Fibroblast of villous mesenchyme (primary cell): ENCODE measurements around the gene SEL1L. TPM values are rescaled to one million over a fixed set of nuclear protein-coding genes. Genes with fewer than 3 reads are reported as not detected.
A peak's percentile ranks its signal among the peaks of the same experiment; 100 is the strongest.
"Not testable (repeated sequence)": the region's sequence is repeated elsewhere in the genome, so short reads cannot be mapped to it uniquely, and the experiment has no call there.

Experiments
- DNase-seq: peaks from one replicate; pipeline ENCODE4 v3.0.0-alpha.2; 2010; ENCODE audit warnings: low read depth
- H3K4me3 ChIP-seq: 2 replicates; pipeline ENCODE4 v1.5.1; 2011; ENCODE audit warnings: low read depth, mild to moderate bottlenecking, low read length
- total RNA-seq: library from RNA; depleted of rRNA; stranded (reverse); fragments of >200 nt; gene quantifications from 2 replicates; pipeline ENCODE4 v1.2.3, GENCODE V29; 2012
- TF ChIP-seq, protein P1 (sequence below): IDR thresholded peaks from 2 replicates; pipeline ENCODE4 v1.5.1; 2012; ENCODE audit warnings: low read depth, mild to moderate bottlenecking, low read length; ENCODE audit not compliant: insufficient read depth

The SEL1L gene
- total RNA-seq, 1 donor = 97.6 TPM

DNA sequence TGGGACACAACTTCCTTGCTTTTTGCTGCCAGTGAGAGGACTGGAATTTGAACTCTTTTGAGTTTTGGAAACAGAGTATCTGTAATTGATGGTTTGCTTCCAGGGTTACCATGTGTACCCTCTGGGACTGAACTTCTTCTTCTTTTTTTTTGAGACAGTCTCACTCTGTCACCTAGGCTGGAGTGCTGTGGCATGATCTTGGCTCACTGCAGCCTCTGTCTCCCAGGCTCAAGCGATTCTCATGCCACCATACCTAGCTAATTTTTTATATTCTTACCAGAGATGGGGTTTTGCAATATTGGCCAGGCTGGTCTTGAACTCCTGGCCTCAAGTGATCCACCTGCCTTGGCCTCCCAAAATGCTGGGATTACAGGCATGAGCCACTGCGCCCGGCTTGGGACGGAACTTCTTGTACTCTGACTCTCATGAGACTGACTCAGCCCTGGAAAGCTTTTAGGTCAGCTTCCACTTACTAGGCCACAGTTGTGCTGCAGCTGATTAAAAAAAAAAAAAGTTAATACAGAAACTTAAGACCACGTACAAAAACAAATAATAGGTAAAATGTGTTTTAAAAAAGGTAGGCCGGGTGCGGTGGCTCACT lies 15.8 kb downstream of the SEL1L start:
- peak; percentile 59 for DNase-seq
- H3K4me3 ChIP-seq = no peak overlapping the region
- TF ChIP-seq, protein P1, sequence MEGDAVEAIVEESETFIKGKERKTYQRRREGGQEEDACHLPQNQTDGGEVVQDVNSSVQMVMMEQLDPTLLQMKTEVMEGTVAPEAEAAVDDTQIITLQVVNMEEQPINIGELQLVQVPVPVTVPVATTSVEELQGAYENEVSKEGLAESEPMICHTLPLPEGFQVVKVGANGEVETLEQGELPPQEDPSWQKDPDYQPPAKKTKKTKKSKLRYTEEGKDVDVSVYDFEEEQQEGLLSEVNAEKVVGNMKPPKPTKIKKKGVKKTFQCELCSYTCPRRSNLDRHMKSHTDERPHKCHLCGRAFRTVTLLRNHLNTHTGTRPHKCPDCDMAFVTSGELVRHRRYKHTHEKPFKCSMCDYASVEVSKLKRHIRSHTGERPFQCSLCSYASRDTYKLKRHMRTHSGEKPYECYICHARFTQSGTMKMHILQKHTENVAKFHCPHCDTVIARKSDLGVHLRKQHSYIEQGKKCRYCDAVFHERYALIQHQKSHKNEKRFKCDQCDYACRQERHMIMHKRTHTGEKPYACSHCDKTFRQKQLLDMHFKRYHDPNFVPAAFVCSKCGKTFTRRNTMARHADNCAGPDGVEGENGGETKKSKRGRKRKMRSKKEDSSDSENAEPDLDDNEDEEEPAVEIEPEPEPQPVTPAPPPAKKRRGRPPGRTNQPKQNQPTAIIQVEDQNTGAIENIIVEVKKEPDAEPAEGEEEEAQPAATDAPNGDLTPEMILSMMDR = no peak

DNA sequence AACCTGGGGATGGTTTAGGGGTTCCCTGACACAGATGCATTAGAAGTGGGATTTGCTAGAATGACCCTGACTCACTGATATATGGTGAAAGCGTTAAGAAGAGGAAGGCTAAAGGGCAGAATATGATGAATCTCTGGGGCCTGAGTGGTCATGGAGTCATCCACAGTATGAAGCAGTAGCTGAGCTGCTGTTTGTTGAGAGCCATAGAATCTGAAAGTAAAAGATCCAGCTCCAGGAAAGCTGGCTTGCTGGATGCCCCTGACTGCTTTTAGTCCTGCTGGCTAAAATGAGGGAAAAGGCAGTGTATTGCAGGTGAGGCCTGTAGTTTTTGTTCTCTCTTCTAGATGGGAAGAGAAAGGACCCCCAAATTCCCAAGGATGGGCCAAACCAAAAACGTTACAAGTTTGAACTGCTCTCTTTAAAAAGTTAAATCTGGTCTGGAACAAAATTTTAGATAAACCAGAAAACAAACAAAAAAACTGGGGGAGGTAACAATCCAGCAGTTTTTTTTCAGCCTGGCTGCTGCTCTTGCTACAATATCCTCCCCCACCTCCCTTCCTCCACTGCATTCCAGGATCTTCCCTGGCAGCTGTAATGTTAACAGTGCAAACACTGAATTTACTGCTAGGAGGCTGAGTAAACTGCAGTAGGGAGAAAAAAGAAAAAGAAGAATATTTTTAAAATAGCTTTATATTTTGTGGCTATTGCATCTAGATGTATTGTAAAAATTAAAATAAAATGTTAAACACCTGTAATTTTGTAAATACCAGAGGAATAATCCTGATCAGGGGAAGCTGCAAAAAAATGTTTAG lies 16.5 kb downstream of the SEL1L start:
- TF ChIP-seq, protein P1 = no peak
- H3K4me3 ChIP-seq = no peak overlapping the region
- DNase-seq = peak; percentile 75

DNA sequence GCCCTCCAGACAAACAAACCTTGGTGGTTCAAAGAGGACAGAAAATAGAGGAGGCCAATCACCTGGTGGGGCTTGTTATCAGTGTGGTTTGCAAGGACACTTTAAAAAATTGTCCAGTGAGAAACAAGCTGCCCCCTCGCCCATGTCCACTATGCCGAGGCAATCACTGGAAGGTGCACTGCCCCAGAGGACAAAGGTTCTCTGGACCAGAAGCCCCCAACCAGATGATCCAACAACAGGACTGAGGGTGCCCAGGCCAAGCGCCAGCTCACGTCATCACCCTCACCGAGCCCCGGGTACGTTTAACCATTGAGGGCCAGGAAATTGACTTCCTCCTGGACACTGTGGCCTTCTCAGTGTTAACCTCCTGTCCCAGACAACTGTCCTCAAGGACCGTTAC lies 17.7 kb downstream of the SEL1L start:
- DNase-seq, H3K4me3 ChIP-seq: not testable (repeated sequence)

DNA sequence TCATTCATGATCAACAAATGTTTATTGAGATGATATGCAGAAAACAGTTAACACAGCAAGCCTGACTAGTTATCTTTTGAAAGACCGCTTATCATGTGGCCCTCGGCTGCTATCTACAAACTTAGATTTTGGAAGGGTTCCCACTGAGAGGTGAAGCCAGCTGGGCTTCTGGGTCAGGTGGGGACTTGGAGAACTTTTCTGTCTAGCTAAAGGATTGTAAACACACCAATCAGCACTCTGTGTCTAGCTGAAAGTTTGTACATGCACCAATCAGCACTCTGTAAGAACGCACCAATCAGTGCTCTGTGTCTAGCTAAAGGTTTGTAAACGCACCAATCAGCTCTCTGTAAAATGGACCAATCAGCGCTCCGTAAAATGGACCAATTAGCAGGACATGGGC lies 20.8 kb downstream of the SEL1L start:
- H3K4me3 ChIP-seq, DNase-seq: not testable (repeated sequence)

DNA sequence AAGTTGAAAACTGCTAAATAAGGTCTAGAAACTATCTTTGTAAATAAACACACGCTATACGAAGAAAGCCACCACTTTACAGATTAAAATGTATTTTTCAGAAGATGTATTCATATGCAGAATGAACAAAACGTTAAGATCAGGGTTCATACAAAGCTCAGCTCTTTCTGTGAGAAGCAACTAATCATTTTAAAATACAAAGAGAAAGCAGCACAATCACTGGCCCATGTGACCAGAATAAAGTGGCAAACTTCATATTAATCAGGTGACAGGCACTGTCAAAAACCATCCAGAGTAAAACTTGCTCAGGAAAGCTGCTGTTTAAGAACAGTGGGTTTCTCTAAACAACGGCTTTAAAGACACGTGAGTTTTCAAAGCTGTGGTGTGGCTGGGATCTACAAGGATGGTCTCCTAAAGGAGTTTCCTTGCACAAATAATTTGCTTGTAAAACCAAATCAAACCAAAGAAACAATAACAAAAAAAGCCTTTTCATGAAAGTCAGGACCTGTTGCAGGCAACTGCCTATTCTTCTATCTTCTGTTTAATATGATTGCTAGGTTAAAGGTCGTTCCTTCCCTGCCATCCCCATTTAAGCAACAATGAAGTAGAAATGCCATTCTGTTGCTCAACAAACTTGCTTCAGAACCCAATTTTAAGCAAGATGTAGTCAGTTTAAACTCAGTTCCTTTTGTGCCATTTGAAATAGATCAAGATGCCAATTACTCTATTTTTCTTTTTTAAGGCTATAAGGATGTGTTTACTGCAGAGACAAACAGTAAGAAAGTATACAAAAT lies 22.3 kb downstream of the SEL1L start:
- TF ChIP-seq, protein P1 = no peak
- no peak for DNase-seq
- no peak overlapping the region for H3K4me3 ChIP-seq

DNA sequence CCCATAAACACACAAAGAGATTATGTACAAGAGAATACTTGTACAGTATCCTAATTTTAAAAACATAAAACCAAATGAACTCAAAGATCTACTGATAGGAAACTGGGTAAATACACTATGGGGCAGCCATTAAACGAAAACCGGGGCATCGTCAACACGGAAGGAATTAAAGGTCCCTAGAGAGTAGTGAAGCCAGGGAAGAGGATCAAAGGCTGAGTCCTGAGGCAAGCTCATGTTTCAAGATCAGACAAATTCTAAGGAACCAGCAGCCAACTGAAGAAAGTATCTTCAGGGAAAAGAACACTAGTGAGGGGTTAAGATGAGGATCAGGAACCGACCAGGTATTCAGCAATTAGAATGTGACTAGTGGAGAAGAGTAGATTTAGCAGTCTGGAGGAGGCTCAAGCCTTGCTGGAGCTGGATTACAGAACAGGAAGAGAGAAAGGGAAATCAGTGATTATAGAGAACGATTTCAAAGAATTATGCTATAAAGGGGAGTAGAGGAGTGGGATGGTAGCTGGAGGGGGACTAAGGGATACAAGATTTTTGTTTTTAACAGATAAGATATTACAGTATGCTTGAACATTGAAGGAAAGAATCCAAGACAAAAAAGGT lies 23.7 kb downstream of the SEL1L start:
- peak; percentile 43 for DNase-seq

DNA sequence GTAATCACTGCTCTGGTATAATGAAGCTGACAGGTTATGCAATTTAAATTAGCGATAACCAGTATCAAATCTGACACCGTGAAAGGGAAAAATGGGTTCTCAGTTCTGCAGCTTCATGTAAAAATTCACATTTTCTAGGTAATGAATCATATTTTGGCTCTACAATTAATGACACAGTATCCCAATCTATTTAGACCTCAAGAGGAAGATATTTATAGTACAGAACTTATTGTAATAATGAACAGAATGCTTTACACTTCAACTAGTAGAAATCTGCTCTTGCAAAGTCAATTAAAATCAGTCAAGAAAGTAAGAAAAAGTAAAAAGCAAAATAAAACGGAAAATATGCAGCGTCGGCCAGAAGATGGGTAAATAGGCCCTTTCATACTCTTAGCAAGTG lies 24.3 kb downstream of the SEL1L start:
- H3K4me3 ChIP-seq = no peak overlapping the region
- TF ChIP-seq, protein P1 = no peak
- no peak for DNase-seq

More for the DNA sequence above, 23.7 kb downstream of the SEL1L start:
- H3K4me3 ChIP-seq = peak overlapping the region; percentile 17
- TF ChIP-seq, protein P1 = no peak
